ENCODE measurements around the gene MYO15B. TPM values are rescaled to one million over a fixed set of nuclear protein-coding genes. Genes with fewer than 3 reads are reported as not detected.

Gene MYO15B
- total RNA-seq, 1 donor from 2014 or later: 43.0 TPM

- H3K27ac ChIP-seq (replicated peaks): no peak overlapping the region
- no peaks in the 10 kb centered on the region for H3K36me3 ChIP-seq
- H3K4me1 ChIP-seq: peaks cover 7% of the 10 kb centered on the region
- TF ChIP-seq CTCF (IDR thresholded peaks at IDR 0.05; ENCODE audit: borderline replicate concordance): no peak
- intact Hi-C loops (cut with micrococcal nuclease): no loop called here
- H3K4me3 ChIP-seq: no peak overlapping the region
- H3K9me3 ChIP-seq (replicated peaks): no peaks in the 10 kb centered on the region
- DNase-seq: no peak
- no peaks in the 10 kb centered on the region for H3K27me3 ChIP-seq (ENCODE audit: low read depth)
Measured at GRCh38 chr17:75550139-75550465, 37.5 kb upstream of the MYO15B start.

- no peak overlapping the region for H3K27ac ChIP-seq (replicated peaks)
- H3K36me3 ChIP-seq: no peaks in the 10 kb centered on the region
- intact Hi-C loops (cut with micrococcal nuclease): no loop called here
- no peaks in the 10 kb centered on the region for H3K9me3 ChIP-seq (replicated peaks)
- peaks cover 7% of the 10 kb centered on the region for H3K4me1 ChIP-seq
- no peak for DNase-seq
- H3K27me3 ChIP-seq (ENCODE audit: low read depth): no peaks in the 10 kb centered on the region
- TF ChIP-seq CTCF (IDR thresholded peaks at IDR 0.05; ENCODE audit: borderline replicate concordance): no peak
- no peak overlapping the region for H3K4me3 ChIP-seq
Measured at GRCh38 chr17:75551266-75551665, 36.3 kb upstream of the MYO15B start.

- peaks cover 7% of the 10 kb centered on the region for H3K4me1 ChIP-seq
- no peaks in the 10 kb centered on the region for H3K9me3 ChIP-seq (replicated peaks)
- DNase-seq: no peak
- no peaks in the 10 kb centered on the region for H3K36me3 ChIP-seq
- no peaks in the 10 kb centered on the region for H3K27me3 ChIP-seq (ENCODE audit: low read depth)
- intact Hi-C loops (cut with micrococcal nuclease): no loop called here
- H3K4me3 ChIP-seq: no peak overlapping the region
- no peak overlapping the region for H3K27ac ChIP-seq (replicated peaks)
- TF ChIP-seq CTCF (IDR thresholded peaks at IDR 0.05; ENCODE audit: borderline replicate concordance): no peak
Measured at GRCh38 chr17:75552425-75553294, 34.9 kb upstream of the MYO15B start.

- Histone ChIP-seq H3K36me3 (no peaks in the 10 kb centered on the region), H3K4me1 (peaks cover 7% of the 10 kb centered on the region), H3K9me3 (replicated peaks) (no peaks in the 10 kb centered on the region), H3K4me3 (no peak overlapping the region), H3K27me3 (ENCODE audit: low read depth) (no peaks in the 10 kb centered on the region), H3K27ac (replicated peaks) (no peak overlapping the region)
- intact Hi-C loops (cut with micrococcal nuclease): no loop called here
- no peak for TF ChIP-seq CTCF (IDR thresholded peaks at IDR 0.05; ENCODE audit: borderline replicate concordance)
- no peak for DNase-seq
Measured at GRCh38 chr17:75553295-75554110, 34.1 kb upstream of the MYO15B start.

GRCh38 chr17:75555679-75556153, 31.9 kb upstream of the MYO15B start:
- intact Hi-C loops (cut with micrococcal nuclease): no loop called here

More at GRCh38 chr17:75555679-75556153, 31.9 kb upstream of the MYO15B start:
- no peak for DNase-seq
- Histone ChIP-seq H3K4me3 (no peak overlapping the region), H3K27ac (replicated peaks) (no peak overlapping the region), H3K4me1 (peaks cover 4% of the 10 kb centered on the region), H3K9me3 (replicated peaks) (no peaks in the 10 kb centered on the region), H3K27me3 (ENCODE audit: low read depth) (no peaks in the 10 kb centered on the region), H3K36me3 (no peaks in the 10 kb centered on the region)
- TF ChIP-seq CTCF (IDR thresholded peaks at IDR 0.05; ENCODE audit: borderline replicate concordance): no peak

All from left ventricle myocardium inferior (tissue), 1 donor.